Measurements from ENCODE around the gene SLC20A1.

Gene SLC20A1

DNA sequence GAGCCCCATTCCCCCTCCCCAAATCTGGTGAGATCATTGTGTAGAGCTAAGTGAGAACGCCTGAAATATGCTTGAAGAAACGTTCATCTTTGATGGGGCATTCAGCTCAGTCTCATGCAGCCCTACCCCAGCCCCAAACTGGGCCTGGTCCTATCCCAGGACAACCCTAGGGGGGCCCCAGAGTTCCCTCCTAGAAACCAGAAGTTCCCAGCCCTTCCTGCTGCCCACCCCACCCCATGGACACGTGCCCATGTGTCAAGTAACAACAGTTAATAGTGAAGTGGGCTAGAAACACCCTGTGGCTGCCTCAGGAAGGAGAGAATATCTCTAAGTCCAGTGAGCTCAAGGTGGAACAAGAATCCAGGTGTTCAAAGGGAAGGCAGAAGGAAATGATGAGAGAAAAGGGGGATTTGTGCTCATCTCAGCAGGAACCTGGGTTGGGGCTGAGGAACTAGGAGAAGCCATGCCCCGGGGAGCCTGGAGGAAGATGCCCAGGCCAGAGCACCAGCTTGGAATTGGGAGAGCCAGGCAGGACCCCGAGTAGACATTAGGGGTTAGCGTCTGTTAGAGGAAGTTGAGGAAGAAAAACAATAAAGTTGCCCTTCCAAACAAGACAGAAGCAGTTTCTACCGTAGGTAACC lies 20.1 kb upstream of the SLC20A1 start:
- DNase-seq (ENCODE audit: low read depth, low spot score), result no peak

DNA sequence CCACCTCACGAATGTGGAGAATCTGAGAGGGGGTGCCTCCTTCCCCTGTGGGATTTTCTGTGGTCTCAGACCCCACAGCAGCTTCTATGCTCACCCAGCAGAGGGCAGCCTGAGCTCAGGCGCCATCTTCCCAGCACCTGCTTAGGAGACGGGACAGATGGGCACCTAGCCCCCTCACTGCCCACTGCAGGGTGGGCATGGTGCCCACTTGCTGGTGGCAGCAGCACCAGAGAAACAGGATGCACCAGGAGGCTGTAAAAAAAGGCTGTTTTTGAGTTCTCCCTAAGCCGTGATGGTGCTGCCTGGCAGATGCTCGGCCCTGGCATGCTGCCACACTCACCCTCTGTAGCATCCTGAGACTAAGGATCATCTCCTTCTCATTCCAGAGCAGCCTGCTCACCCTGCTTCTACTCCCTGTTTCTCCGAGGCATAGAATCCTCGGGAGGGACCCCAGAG lies 19.1 kb upstream of the SLC20A1 start:
- no peak for DNase-seq (ENCODE audit: low read depth, low spot score)

DNA sequence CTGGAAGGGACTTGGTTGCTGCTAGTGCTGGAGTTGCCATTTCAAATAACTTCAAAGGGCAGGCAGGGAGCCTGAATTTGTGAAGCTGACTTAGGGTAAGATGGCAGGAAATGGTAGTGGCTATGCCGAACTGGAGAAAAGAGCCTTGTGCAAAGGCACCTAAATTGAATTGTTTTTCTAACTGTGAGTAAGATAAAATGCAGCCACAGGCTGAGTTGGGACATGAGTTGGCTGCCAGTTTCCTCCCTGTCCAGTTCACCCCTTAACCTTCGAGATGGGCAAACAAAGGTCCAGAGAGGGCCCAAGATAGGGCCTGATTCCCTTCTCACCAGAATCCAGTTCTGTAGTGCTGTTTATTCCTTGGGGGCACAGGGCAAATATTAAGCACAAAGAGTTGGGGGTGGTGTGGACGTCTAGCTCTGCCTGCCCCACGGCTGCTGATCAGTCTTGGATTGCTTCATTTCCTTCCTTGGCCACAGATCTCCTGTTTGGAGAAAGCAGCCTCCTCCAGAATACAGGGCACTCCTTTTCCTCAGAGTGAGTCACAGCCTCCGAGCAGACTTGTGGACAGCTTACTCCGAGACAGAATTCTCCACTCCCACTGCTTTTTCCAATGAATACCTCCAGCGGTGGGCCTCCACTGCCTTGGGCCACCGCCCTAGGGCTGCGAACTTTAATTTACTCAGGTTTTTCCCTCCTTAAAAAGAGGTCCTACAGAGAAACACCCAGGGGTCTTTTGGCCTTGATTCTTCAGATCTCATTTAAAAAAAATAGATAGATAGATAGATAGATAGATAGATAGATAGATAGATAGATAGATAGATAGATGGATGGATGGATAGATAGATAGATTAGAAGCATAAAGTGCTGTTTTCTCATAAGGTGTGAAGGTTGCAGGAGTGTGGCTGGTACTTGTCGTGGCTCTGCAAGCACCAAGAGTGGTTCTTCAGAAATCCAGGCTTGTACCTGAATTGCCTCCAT lies 18.4 kb upstream of the SLC20A1 start:
- no peak for DNase-seq (ENCODE audit: low read depth, low spot score)

DNA sequence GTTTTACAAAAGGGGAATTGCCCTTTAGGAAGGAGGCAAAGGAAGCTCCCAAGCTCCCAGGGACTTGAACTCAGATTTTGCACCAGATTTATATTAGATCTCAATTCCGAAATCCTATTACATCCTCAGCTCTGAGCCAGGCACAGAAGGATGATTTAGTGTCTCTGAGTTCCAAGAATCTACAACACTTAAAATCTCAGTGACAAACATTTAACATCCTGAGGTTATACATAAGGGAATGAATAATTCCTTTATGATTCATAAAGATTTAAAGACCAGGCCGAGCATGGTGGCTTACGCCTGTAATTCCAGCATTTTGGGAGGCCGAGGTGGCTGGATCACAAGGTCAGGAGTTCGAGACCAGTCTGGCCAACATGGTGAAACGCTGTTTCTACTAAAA lies 16.5 kb upstream of the SLC20A1 start:
- no peak for DNase-seq (ENCODE audit: low read depth, low spot score)

DNA sequence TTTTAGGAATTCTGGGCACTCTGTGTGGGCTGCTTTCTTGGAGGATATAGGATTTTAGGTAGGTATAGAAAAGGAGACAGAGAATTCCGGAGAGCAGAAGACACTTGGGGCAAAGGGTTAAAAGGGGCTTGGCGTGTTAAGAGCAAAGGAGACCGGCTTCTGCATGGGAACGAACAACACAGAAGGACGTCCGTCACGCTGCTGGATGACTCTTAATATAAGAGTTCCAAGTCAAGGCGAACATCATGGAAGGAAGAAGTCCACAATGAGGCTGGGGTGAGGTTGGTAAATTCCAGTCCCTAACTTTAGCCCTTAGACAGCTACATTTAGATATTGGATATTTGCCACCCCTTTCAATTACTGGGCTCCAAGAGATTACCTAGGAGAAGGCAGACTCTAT lies 15.9 kb upstream of the SLC20A1 start:
- no peak for DNase-seq (ENCODE audit: low read depth, low spot score)

DNA sequence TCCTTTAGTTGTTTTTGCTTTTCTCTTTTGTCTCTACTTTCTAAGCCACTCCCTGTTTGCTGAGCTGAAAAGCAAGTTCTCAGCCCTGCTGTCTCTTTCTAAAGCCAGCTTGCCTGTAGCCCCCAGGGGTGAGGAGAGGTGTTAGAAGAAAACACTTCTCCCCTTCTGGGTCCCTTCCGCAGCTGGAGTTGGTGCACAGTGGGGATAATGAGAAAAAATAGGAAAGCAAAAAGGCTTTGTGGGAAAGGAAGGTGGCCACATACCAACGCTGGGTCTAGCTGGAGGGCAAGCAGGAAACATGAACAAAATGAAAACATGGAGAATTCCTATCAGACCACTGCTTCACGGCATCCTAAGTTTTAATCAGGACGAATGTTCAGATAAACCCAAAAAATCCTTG lies 15.5 kb upstream of the SLC20A1 start:
- no peak for DNase-seq (ENCODE audit: low read depth, low spot score)

DNA sequence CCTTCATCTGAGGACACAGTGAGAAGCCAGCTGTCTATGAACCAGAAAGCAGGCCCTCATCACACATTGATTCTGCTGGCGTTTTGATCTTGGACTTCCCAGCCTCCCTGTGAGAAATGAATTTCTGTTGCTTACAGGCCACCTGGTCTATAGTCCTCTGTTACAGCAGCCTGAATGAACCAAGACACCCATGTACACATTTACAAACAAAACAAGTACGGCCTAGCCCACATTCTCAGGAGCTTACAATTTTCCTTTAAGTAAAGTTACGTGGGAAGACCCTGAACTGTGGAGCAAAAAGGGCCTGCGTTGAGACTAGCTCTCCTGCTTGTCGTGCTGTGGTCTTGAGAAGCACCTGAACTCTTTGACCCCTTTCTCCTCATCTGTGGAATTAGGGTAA lies 12.0 kb upstream of the SLC20A1 start:
- no peak for DNase-seq (ENCODE audit: low read depth, low spot score)

DNA sequence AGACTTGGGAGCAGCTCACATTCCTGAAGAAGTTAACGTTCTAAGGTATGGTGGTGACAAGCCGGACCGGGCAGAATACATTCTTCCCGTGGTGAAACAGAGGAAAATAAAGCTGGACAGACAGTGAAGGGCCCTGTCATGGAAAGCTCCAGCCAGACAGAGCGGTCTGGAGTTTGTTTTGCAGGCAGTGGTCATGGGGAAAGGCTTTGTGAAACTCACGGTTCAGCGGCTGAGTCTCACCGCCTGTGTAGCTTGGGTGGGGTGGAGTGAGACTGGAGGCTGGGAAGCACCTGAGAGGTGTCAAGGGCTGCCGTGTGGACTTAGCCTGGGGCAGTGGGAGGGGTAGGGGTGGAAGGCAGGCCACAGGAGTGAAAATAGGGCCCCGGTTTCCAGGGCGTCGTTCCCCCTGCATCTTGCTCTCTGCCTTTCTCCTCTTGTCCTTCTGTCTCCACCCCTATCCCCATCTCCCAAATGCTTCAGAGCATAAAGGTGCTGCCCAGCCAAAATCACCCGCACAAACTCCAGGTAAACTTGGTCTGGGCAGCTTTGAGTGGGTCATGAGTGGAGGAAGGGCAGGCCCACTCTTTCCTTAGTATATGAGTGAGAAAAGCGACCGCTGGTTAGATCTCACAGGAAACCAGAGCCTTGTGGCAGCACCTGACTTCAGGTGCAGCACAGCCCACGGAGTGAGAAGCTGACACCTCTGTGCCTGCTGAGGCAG lies 11.4 kb upstream of the SLC20A1 start:
- no peak for DNase-seq (ENCODE audit: low read depth, low spot score)

DNA sequence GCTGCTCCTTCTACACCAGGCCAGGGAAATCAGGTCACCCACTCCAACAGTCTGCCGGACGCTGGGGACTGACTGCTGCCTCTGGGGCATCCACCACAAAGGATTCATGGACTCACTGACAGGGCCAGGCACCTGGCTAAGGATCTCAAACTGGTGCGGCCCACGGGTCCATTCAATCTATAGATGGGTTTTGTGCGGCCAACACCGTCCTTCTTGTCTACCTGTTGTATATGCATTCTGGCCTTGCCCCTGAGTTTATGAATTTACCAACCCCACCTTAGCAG lies 10.9 kb upstream of the SLC20A1 start:
- DNase-seq (ENCODE audit: low read depth, low spot score), result no peak

DNA sequence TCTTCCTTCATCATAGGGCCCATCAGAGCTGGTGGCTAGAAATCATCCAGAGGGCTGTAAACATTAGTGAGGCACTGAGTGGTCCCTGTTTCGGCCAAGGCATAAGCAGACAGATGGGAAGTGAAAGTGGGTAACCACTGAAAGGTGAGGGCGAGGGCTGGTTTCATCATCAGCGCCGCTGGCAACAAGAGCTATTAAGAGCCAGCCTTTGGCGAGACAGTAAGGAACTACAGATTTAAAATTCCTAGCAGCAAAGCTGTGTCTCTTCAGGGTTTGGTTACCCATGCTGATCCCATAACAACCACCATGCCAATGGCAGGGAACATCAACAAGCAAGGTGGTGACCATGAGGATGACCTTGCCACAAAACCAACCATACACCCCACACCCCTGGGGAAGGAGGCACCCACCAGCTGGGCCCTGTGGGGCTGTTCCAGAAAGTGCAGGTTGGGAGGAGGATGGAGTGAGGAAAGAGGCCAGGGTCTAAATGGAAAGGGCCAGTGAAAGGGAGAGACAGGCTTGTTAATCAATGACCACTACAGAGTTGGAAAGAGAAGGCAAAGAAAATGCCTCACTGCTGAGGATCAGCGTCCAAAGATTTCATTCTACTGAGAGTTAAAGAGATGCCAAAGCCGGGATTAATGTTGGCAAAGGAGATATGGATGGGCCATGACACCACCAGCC lies 9.0 kb upstream of the SLC20A1 start:
- DNase-seq (ENCODE audit: low read depth, low spot score), result no peak

DNA sequence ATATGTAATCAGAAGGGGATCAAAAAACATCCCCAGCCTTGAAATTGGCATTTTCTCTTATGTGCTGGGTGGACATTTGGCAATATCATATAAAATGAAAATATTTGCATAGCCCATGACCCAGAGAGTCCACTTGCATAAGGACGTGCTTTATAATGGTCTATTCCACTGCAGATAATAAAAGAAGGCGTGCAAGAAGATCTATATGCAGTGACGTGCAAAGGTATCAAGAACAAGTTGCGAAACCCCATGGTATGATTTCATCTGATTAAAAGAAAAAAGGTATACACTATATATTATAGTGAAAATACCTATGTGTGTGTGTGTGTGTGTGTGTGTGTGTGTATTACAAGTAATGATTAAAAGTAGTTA lies 8.5 kb upstream of the SLC20A1 start:
- DNase-seq (ENCODE audit: low read depth, low spot score), result no peak

DNA sequence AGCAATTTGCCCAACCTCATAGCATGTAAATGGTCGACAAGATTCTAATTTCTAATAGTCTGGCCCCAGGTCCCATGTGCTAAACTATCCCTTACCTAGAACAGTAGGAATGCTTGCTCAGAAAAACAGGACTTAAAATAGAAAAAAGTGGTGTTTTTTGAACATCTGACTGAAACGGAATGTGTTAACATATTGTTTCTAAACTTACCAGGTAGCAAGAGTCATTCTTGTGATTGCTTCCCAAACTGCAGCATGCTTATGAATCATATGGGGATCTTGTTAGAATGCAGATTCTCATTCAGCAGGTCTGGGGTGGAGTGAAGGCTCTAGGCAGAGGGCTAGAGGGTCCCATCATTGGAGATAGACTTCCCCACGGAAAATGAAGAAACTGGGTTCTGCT lies 5.8 kb upstream of the SLC20A1 start:
- DNase-seq (ENCODE audit: low read depth, low spot score), result no peak

DNA sequence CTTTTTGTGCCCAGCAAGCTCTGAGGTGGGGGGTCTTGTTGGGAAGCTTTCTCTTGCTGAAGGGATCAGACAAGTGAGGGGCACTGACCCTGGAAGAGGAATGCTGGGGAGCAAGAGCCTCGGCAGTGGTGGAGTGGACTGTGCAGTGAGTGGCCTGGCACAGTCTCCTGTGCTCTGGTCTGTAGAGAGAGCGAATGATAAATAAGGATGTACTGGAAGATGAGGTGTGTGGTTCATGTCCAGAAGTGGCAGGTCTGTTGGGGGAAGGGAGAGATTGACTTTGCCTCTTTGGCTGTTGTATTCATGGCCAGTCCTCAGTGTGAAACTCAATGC lies 5.3 kb upstream of the SLC20A1 start:
- no peak for DNase-seq (ENCODE audit: low read depth, low spot score)

DNA sequence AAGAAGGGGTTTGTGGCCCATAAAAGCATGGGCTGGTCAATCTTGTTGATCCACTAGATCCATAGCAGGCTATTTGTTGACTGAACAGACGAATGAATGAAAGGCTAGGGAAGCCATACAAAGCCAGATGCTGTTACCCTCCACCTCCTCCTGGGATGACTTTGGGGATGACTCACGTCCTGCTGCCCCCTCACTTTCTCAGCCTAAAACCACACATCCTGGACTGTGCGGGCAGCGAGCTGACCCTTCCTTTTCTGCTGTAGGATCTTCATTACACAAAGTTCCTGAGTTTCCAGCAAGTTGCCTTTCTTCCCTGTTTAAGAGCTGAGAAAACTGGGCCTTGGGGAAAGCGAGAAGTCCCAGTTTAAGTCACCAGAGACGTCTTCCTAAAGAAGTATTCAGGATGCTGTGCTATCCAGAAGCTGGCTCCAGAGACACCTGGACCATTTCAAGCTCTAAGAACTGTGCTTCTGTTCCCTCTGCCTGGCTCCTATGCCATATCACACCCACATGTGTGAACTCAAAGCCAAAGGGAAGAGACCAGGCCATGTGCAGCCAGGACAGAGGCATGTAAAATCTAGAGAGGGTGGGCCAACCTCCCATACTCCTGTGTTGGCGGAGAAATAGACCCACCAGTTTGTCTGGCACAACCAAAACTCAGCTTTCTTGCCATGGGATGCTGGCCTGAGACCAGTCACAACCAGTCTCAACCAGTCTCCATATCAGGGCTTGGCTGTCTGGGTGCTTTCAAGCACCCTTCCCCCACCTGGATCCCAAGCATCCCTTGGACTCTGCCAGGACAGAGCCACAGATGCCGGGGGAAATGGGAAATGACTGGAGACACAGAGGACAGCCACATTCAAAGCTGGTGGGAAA lies 4.7 kb upstream of the SLC20A1 start:
- DNase-seq (ENCODE audit: low read depth, low spot score), result no peak

DNA sequence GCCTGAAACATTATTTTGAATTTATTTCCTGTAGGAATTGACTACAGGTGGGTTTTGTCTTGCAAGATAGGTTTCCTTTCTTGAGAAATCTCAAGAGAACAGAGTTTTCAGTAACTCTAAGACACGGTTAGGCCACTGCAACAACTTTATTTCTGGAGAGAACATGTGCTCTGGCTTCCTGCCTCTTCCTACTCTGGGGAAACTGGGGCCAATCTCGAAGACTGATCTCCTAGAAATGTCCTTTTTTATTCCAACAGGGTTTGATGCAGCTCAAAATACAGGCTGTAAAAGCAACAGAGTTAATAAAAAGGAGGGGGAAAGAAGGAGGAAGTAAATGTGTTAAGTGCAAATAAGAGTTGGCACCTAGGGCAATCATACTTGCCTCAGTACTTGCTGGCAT lies 4.0 kb upstream of the SLC20A1 start:
- no peak for DNase-seq (ENCODE audit: low read depth, low spot score)

DNA sequence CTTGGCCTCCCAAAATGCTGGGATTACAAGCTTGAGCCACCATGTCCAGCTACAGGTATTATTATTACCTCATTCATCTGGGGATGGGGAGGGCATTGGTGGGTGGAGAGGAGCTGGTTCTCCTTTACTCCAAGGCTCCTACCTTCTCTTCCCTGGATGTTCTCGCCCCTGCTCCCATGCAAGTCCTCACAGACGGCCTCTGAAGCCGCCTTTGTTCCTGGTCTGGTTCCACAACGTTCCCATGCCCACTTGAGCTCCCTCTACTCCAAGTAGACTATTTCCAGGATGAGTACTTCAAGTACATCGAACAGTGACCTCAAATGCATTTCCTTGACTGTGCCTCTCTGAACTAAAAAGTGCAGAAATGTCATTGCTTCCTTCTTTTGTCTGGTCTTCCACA lies 3.2 kb upstream of the SLC20A1 start:
- no peak for DNase-seq (ENCODE audit: low read depth, low spot score)

DNA sequence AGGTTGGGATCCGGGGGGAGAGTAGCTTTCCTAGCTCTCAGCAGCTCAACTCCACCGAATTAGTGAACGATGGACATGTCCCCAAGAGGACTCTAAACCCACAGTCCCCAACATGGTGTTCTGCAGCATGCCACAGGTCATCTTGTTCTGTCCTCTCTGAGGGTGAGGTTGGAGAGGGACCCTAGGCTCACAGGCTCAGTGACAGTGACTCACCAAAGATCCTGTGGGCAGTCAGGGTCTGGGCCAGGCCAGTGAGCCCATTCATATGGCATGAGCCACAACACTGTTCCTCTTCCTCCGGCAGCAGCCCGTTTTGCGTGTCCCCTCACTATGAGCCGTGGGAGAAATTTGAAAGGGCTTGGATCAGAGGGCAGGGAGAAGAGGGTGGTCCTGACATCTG lies 2.8 kb upstream of the SLC20A1 start:
- no peak for DNase-seq (ENCODE audit: low read depth, low spot score)

DNA sequence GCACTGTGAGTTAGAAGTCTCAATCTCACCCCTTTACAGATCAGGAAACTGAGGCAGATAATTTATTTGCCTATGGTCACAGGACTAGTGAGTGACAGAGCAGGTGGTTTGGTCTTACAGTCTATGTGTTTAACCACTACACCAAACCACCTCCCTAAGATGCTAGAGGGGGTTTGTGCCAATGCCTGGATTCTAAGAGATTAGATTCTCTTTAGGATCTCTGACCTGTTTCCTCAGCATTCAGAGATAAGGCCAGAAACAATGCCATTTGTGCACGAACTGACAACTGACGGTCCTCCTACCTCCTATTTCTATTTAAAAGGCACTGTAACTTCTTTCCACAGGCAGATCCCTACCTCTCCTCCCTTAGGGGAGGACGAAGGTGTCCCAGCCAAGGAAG lies 2.3 kb upstream of the SLC20A1 start:
- DNase-seq (ENCODE audit: low read depth, low spot score), result no peak

DNA sequence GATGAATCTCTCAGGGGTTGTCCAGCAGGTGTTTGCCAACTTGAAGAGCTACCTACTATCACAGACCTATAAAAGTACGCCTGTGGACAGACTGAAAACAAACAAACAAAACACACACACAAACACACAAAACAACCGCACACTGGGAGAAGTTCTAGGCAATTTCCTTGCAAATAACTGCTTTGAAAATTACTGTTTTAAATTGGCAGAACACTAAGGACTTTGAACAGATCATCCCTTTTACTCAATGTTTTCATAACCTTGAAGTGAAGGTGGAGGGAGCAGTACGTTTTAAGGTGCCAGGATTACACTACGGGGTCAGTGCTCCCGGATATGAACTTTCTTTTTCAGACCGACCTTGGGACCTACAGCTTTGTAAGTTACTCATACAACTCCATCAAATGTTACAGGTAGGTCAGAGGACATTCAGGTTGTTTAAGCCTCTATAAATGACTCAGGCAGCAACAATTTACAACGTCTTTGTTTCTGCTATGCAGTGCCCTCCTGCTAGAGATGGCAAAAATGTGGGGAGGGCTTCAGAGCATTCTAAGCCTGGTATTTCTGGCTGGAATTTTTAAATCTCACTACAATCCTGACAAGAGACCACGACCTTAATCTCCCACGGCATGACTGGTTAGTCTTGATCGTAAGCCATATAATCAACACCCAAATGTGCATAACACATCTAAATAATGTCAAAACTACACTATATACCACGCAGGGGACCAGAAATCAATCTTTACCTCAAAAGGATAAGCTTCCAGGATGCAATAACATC lies 1.4 kb upstream of the SLC20A1 start:
- DNase-seq (ENCODE audit: low read depth, low spot score), result no peak

DNA sequence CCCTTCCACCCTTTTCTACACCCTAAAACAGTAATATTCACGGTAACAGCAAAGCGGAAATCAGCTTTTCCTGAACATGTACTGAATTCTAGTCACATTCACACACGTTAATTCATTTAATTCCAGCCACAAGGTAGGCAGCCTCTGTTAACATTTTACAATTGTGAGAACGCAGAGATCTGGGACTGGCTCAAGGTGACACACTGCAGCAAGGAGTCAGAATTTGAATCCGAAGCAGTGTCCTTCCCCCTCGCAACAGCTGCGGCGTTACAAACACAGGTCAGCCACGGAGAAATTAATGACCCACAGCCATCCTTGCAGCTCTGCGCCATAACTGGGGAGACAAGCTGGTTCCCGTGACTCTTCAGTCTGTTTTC lies 818 bp upstream of the SLC20A1 start:
- no peak for DNase-seq (ENCODE audit: low read depth, low spot score)

All from smooth muscle cell of the brain vasculature (primary cell).